Keratinocyte (primary cell): ENCODE measurements around the gene MALRD1. TPM values are rescaled to one million over a fixed set of nuclear protein-coding genes. Genes with fewer than 3 reads are reported as not detected.
A peak's percentile ranks its signal among the peaks of the same experiment; 100 is the strongest.

Source experiments
- DNase-seq: peaks from one replicate; pipeline ENCODE4 v3.0.0-alpha.2; 2011; ENCODE audit warnings: low read depth, missing footprints, low spot score
- FAIRE-seq: peaks from 2 replicates; lab custom pipeline; 2011; peaks lifted over from hg19 to GRCh38; lab: Jason Lieb, UNC
- H2AFZ ChIP-seq: 2 replicates; pipeline ENCODE4 v1.6.0; 2012; ENCODE audit warnings: low read length, control low read depth, inconsistent platforms; ENCODE audit not compliant: control insufficient read depth
- H3K27ac ChIP-seq: 2 replicates; pipeline ENCODE4 v1.5.1; 2011; ENCODE audit warnings: low read length; ENCODE audit not compliant: control insufficient read depth, insufficient read depth
- H3K27me3 ChIP-seq: 3 replicates; pipeline ENCODE4 v1.6.0; 2011; ENCODE audit warnings: low read length; ENCODE audit not compliant: control insufficient read depth, insufficient read depth; ENCODE audit errors: extremely low read depth
- H3K36me3 ChIP-seq, 2 experiments: 2 replicates in 1 of 2; 3 replicates in 1 of 2; pipeline ENCODE4 v1.5.1; 2011; ENCODE audit warnings: low read length in 2 of 2, mild to moderate bottlenecking in 1 of 2; ENCODE audit not compliant: control insufficient read depth in 2 of 2, insufficient read depth in 2 of 2; ENCODE audit errors: extremely low read depth in 1 of 2
- H3K4me1 ChIP-seq: 3 replicates; pipeline ENCODE4 v1.5.1; 2011; ENCODE audit warnings: low read length; ENCODE audit not compliant: control insufficient read depth, insufficient read depth; ENCODE audit errors: extremely low read depth
- H3K4me2 ChIP-seq: 3 replicates; pipeline ENCODE4 v1.6.0; 2011; ENCODE audit warnings: low read depth, low read length; ENCODE audit not compliant: control insufficient read depth, insufficient read depth; ENCODE audit errors: extremely low read depth
- H3K4me3 ChIP-seq, 3 experiments: fragments of 200-600 bp in 1 of 3; sonication (generic) in 1 of 3; 2 replicates in 2 of 3; 3 replicates in 1 of 3; pipeline ENCODE4 v1.5.1; 2011 to 2016; ENCODE audit warnings: low read length in 3 of 3, mild to moderate bottlenecking in 3 of 3, control low read depth in 2 of 3, inconsistent platforms in 1 of 3, low read depth in 1 of 3, mixed read lengths in 1 of 3, mixed run types in 1 of 3, moderate library complexity in 1 of 3; ENCODE audit not compliant: control insufficient read depth in 2 of 3, insufficient read depth in 2 of 3; ENCODE audit errors: extremely low read depth in 1 of 3
- H3K79me2 ChIP-seq: 2 replicates; pipeline ENCODE4 v1.6.0; 2012; ENCODE audit warnings: low read length; ENCODE audit not compliant: control insufficient read depth, insufficient read depth
- H3K9ac ChIP-seq: 3 replicates; pipeline ENCODE4 v1.6.0; 2011; ENCODE audit warnings: low read length; ENCODE audit not compliant: control insufficient read depth, insufficient read depth; ENCODE audit errors: extremely low read depth
- H3K9me1 ChIP-seq: 3 replicates; pipeline ENCODE4 v1.6.0; 2011; ENCODE audit warnings: low read length; ENCODE audit not compliant: control insufficient read depth, insufficient read depth; ENCODE audit errors: extremely low read depth
- H3K9me3 ChIP-seq: 2 replicates; pipeline ENCODE4 v1.5.1; 2012; ENCODE audit warnings: low read depth, low read length; ENCODE audit not compliant: control insufficient read depth
- H4K20me1 ChIP-seq: 3 replicates; pipeline ENCODE4 v1.6.0; 2011; ENCODE audit warnings: low read length; ENCODE audit not compliant: control insufficient read depth, insufficient read depth; ENCODE audit errors: extremely low read depth
- EZH2 ChIP-seq: IDR thresholded peaks from one replicate; pipeline ENCODE4 v1.6.1; 2012; ENCODE audit warnings: inconsistent platforms, mild to moderate bottlenecking, low read length, moderate library complexity
- dilution Hi-C: fragments of 300-500 bp; cut with MboI; formaldehyde crosslinking; loops from one replicate; pipeline ENCODE4 v1.7.0; 2020; ENCODE audit warnings: low sequenced_read_pairs; ENCODE audit not compliant: extremely low pct_ligation_motif_present
- polyA plus RNA-seq, 5 experiments: library from polyadenylated mRNA; depleted of rRNA in 3 of 5; stranded (reverse) in 3 of 5; stranded (forward) in 1 of 5; unstranded in 1 of 5; fragments of >200 nt; gene quantifications; 1 replicate in 1 of 5; 2 replicates in 3 of 5; 3 replicates in 1 of 5; pipeline versions ENCODE4 v1.2.1 to v1.2.3, GENCODE V29; 2011 to 2012; ENCODE audit warnings: missing spikeins in 2 of 5, low read depth in 1 of 5, low replicate concordance in 1 of 5
- TF ChIP-seq, protein P1 (sequence below), 3 experiments: IDR thresholded peaks in 1 of 3; conservative IDR thresholded peaks in 1 of 3; optimal IDR thresholded peaks in 1 of 3; 2 replicates in 2 of 3; 3 replicates in 1 of 3; pipeline versions ENCODE3 to v1.5.1; 2011; ENCODE audit warnings: low read length in 3 of 3, mild to moderate bottlenecking in 3 of 3, moderate library complexity in 2 of 3, control low read depth in 1 of 3, inconsistent platforms in 1 of 3; ENCODE audit not compliant: insufficient read depth in 2 of 3; ENCODE audit errors: extremely low read depth in 1 of 3

MALRD1 gene
- polyA plus RNA-seq, 1 donor (not counting 4 experiments of a cell fraction or from before 2014, with no cell fraction given), result not detected

DNA sequence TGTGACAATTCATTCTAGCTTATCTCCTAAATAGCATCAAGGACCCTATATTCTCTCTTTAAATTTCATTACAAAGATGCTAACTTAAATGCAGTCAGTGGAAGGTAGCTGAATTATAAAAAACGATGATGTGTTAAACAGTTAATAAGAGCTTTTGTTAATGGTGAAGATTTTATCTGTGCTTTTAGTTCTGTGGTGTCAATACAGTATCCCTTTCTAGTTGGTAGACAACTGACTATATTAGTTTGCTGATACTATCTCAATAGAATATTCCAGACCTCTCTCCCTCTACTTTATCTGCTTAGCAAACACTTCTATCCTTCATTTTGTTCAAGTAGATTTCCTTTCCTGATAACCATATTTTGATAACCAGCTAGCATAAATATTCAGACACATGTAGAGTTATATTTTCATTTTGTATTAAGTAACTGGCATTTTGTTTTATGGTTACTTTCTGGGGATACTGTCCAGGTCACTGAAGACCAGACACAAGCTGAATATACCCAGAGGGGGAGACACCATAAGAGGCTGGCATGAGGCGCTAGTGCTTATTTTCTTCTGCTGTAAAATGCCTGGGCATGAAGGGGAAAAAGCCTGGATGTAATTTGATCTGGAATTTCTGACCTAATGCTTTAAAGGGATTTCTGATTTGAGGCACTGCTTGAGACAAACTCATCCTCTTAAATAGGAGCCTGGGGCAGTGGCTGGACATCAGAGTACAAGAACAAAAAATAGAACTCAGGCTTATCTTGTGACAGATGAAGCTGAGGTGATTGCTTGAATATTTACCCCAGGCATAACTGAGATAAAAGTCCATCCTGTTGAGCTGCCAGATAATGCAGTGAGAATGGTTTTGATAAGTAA is 197.5 kb downstream of the MALRD1 start:
- Histone ChIP-seq H3K79me2 (no peaks in the 10 kb centered on the region), H4K20me1 (no peaks in the 10 kb centered on the region), H3K36me3 (no peaks in the 10 kb centered on the region), H3K4me2 (no peak overlapping the region), H3K27me3 (no peaks in the 10 kb centered on the region), H3K9me1 (no peaks in the 10 kb centered on the region), H3K9ac (no peak overlapping the region), H3K4me3 (no peak overlapping the region), H2AFZ (no peak overlapping the region), H3K4me1 (no peaks in the 10 kb centered on the region), H3K9me3 (no peaks in the 10 kb centered on the region), H3K27ac (no peak overlapping the region)
- DNase-seq (no peak), FAIRE-seq (no peak)
- dilution Hi-C loops, result no loop called here
- no peak for TF ChIP-seq EZH2
- TF ChIP-seq, protein P1, sequence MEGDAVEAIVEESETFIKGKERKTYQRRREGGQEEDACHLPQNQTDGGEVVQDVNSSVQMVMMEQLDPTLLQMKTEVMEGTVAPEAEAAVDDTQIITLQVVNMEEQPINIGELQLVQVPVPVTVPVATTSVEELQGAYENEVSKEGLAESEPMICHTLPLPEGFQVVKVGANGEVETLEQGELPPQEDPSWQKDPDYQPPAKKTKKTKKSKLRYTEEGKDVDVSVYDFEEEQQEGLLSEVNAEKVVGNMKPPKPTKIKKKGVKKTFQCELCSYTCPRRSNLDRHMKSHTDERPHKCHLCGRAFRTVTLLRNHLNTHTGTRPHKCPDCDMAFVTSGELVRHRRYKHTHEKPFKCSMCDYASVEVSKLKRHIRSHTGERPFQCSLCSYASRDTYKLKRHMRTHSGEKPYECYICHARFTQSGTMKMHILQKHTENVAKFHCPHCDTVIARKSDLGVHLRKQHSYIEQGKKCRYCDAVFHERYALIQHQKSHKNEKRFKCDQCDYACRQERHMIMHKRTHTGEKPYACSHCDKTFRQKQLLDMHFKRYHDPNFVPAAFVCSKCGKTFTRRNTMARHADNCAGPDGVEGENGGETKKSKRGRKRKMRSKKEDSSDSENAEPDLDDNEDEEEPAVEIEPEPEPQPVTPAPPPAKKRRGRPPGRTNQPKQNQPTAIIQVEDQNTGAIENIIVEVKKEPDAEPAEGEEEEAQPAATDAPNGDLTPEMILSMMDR (optimal IDR thresholded peaks at IDR 0.05 in 1 of 3, IDR thresholded peaks at IDR 0.05 in 1 of 3, conservative IDR thresholded peaks at IDR 0.05 in 1 of 3; ENCODE audit: extremely low read depth in 1 of 3, insufficient read depth in 2 of 3, low read length in 3 of 3), result no peak

GRCh38 chr10:19247843-19248242 is 199.2 kb downstream of the MALRD1 start:
- no peaks in the 10 kb centered on the region for H3K36me3 ChIP-seq
- no peaks in the 10 kb centered on the region for H3K9me3 ChIP-seq
- peak overlapping the region; percentile 26 for H2AFZ ChIP-seq
- H3K4me3 ChIP-seq, result no peak overlapping the region
- no peaks in the 10 kb centered on the region for H3K27me3 ChIP-seq
- no peaks in the 10 kb centered on the region for H3K4me1 ChIP-seq
- DNase-seq (no peak), FAIRE-seq (no peak)
- H4K20me1 ChIP-seq, result no peaks in the 10 kb centered on the region
- H3K4me2 ChIP-seq, result no peak overlapping the region
- TF ChIP-seq EZH2, result no peak
- TF ChIP-seq, protein P1 (optimal IDR thresholded peaks at IDR 0.05 in 1 of 3, IDR thresholded peaks at IDR 0.05 in 1 of 3, conservative IDR thresholded peaks at IDR 0.05 in 1 of 3; ENCODE audit: extremely low read depth in 1 of 3, insufficient read depth in 2 of 3, low read length in 3 of 3), result no peak
- dilution Hi-C loops, result no loop called here
- H3K27ac ChIP-seq, result no peak overlapping the region
- H3K79me2 ChIP-seq, result no peaks in the 10 kb centered on the region
- H3K9ac ChIP-seq, result no peak overlapping the region
- no peaks in the 10 kb centered on the region for H3K9me1 ChIP-seq
